ENCODE measurements around the gene MAGEF1. TPM values are rescaled to one million over a fixed set of nuclear protein-coding genes. Genes with fewer than 3 reads are reported as not detected.

The MAGEF1 gene
- total RNA-seq, 2 donors from 2014 or later: 7.4 to 7.8 TPM

DNA sequence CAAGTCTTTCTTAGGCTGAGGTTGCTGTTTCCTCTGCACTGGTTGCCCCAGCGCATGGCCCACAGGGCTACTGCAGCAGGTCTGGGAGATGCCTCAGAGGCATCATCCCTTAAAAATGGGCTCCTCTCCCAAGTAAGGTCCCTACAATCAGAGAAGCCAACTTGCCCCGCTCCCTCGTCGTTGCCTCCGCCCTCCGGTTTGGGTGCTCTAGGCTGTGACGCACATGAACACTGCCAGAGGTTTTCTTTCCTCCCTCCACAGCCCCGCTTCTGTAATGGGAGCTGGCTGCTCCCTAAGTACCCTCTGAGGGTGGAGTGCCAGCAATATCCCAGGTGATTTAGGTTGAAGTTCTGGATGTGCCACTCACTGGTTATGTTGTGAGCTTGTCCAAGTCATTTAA, 14.0 kb downstream of the MAGEF1 start:
- H3K4me3 Mint-ChIP-seq: no peak overlapping the region
- no peaks in the 10 kb centered on the region for H3K9me3 Mint-ChIP-seq
- no peak overlapping the region for H3K27ac Mint-ChIP-seq

DNA sequence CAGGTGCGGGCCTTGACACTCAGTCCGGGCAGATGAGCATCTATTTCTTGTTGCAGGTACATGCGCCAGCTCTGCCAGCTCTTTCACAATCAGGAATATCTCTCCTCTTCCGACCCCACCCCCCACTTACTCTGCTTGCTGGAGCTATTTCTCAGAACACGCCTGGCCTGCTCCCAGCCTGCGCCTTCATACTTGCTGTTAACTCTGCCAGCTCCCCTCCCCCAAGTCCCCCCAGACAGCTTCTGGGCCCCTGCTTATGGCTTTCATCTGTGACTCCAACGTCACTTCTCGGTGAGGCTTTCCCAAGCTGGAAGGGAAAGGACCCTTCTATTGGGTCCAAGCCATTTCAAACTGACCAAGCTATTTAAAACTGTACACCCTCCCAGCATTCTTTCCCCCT, 15.2 kb downstream of the MAGEF1 start:
- H3K27me3 Mint-ChIP-seq: peaks cover 7 to 10% of the 10 kb centered on the region in 2 donors

More for the DNA sequence above, 14.0 kb downstream of the MAGEF1 start:
- Mint-ChIP-seq H3K27me3 (peaks cover 7 to 10% of the 10 kb centered on the region in 2 donors), H3K36me3 (no peaks in the 10 kb centered on the region), H3K4me1 (ENCODE audit: low read depth in 2 of 2) (no peaks in the 10 kb centered on the region)
- ATAC-seq (no peak), DNase-seq (ENCODE audit: low spot score) (no peak)

DNA sequence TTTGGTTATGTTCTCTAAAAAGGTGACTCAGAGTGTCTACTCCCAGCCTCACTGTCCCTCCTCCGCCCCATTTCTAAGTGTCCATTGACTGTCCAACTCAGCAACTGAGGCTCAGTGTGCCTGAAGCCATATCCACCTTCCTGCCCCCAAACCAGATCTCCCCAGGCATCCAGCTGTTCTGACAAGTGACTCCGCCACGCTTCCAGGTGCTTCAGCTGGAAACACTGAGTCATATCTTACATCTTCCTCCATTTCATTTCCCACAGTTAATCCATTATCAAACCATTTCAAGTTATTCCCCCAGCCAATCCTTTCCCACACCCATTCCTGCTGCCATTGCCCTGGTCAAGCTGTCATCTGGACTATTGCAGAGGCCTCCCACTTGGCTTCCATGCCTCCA, 17.1 kb downstream of the MAGEF1 start:
- Mint-ChIP-seq H3K4me1 (ENCODE audit: low read depth in 2 of 2) (no peaks in the 10 kb centered on the region), H3K9me3 (no peaks in the 10 kb centered on the region), H3K4me3 (no peak overlapping the region), H3K36me3 (no peaks in the 10 kb centered on the region), H3K27me3 (peaks cover 7 to 12% of the 10 kb centered on the region in 2 donors), H3K27ac (no peak overlapping the region)
- DNase-seq (ENCODE audit: low spot score) (no peak), ATAC-seq (no peak)

More for the DNA sequence above, 15.2 kb downstream of the MAGEF1 start:
- no peak overlapping the region for H3K27ac Mint-ChIP-seq
- H3K4me1 Mint-ChIP-seq (ENCODE audit: low read depth in 2 of 2): no peaks in the 10 kb centered on the region
- H3K4me3 Mint-ChIP-seq: no peak overlapping the region
- DNase-seq (ENCODE audit: low spot score): no peak
- H3K36me3 Mint-ChIP-seq: no peaks in the 10 kb centered on the region
- no peak for ATAC-seq
- H3K9me3 Mint-ChIP-seq: no peaks in the 10 kb centered on the region

DNA sequence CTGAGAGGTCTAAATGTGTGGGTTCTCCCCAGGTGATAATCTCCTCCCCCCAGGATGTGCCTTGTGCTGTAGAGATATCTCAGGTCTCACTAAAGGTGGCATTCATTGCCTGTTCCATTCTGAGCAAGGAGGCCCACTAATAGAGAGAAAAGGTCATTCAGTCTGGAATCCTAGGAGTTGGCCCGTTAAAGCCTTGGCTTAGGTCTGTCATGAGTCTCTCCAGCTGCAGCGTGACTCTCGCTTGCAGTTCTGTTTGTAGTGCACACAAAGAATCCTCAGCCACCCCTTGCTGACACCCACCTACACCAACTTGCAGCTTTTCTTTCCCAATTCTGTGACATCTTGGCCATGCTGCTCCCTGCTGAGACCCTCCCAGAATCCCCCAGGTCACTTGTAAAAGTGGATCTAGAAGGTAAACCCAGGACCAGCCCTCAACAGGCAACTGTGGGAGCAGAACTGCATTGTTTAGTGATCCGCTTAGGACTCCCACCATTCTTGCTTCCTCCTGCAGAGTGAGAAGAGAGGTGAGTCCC, 17.7 kb downstream of the MAGEF1 start:
- no peaks in the 10 kb centered on the region for H3K4me1 Mint-ChIP-seq (ENCODE audit: low read depth in 2 of 2)

DNA sequence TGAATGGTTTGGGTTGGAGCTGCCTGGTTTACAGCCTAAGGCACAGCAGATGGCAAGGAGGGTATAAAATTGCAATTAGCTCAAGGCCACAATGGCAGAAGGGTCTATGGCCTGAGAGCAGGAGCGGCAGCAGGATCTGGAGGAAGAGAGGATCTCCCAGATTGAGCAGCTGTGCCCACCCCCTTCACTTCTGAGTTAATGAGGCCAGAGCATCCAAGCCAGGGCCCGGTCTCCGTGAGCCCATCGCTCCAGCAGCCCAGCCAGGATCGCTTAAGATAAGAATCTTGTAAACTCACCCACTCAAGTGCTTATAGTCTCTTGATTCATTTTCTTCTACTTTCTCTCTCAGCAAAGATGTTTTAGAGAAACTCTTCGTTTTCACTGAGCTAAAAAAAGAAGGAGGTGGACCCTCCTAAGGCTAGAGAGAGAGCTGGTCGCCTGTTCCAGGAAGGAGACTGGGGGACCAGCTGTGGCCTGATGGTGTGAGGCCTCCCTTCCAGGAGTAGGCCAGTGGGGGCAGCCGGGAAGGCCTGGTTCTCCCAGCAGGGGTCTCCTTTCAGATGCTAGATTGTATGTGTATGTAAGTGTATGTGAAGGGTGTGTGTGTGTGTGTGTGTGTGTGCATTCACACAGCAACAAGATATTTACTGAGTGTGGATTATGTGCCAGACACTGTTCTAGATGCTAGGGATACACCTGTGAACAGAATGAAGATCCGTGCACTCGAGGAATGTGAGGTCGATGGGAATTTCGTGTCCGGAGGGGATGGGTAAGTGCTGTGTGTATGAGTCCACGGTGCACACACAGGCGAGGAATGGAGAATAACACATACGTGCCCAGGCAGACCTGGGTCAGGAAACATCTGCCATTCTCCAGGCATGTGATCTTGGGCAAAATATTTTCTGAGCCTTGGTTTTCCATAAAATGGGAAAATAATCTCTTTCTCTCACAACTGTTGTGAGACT, 18.6 kb downstream of the MAGEF1 start:
- Mint-ChIP-seq H3K27ac (no peak overlapping the region), H3K4me1 (ENCODE audit: low read depth in 2 of 2) (no peaks in the 10 kb centered on the region), H3K36me3 (no peaks in the 10 kb centered on the region), H3K27me3 (peaks cover 7 to 12% of the 10 kb centered on the region in 2 donors), H3K4me3 (no peak overlapping the region), H3K9me3 (no peaks in the 10 kb centered on the region)
- no peak for DNase-seq (ENCODE audit: low spot score)
- no peak for ATAC-seq

More for the DNA sequence above, 17.7 kb downstream of the MAGEF1 start:
- no peaks in the 10 kb centered on the region for H3K36me3 Mint-ChIP-seq
- H3K9me3 Mint-ChIP-seq: no peaks in the 10 kb centered on the region
- H3K27ac Mint-ChIP-seq: no peak overlapping the region
- ATAC-seq: no peak
- no peak for DNase-seq (ENCODE audit: low spot score)
- peaks cover 7 to 12% of the 10 kb centered on the region in 2 donors for H3K27me3 Mint-ChIP-seq
- H3K4me3 Mint-ChIP-seq: no peak overlapping the region

DNA sequence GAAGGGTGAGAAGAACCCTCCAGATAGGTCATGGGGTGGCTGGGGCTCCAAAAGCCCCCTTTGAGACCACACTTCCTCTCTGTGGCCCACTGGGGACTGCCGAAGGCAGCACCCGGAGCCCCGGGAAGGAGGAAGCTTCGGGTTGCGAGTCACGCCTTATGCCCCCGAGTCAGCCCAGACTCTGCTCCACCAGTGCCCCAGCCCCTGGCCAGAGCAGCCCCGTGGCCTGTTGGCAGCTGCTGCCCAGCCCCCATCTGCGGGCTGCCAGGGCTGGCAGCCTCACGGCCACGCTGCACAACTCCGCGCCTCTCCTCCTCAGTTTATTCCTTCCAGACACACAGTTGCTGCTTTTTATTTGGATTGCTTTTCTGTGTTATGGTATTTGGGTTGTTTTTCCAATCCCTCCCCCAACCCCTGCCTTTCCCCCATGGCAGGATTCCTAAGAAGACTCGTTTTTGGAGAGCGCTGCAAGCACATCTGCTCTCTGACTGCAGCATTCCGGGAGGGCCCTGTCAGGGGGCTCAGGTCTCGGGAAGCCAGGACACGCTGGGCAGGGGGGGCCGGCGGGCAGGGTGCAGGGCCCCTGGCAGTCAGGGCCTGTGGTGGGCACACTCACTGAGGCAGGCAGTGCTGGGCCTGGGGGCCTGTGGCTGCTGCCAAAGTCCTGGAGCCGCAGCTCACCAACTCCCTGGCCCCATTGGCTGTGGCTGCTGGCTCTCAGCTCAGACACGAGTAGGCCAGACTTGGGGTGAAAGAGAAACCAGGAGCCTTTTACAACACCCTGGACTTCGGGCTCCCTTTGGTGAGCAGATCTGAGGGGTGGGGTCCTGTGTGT, 20.2 kb downstream of the MAGEF1 start:
- DNase-seq (ENCODE audit: low spot score) (no peak), ATAC-seq (no peak)
- H3K4me1 Mint-ChIP-seq (ENCODE audit: low read depth in 2 of 2): peaks cover 0 to 6% of the 10 kb centered on the region in 2 donors
- H3K4me3 Mint-ChIP-seq: no peak overlapping the region
- H3K27ac Mint-ChIP-seq: no peak overlapping the region
- H3K36me3 Mint-ChIP-seq: no peaks in the 10 kb centered on the region
- no peaks in the 10 kb centered on the region for H3K9me3 Mint-ChIP-seq
- H3K27me3 Mint-ChIP-seq: peaks cover 7 to 9% of the 10 kb centered on the region in 2 donors

DNA sequence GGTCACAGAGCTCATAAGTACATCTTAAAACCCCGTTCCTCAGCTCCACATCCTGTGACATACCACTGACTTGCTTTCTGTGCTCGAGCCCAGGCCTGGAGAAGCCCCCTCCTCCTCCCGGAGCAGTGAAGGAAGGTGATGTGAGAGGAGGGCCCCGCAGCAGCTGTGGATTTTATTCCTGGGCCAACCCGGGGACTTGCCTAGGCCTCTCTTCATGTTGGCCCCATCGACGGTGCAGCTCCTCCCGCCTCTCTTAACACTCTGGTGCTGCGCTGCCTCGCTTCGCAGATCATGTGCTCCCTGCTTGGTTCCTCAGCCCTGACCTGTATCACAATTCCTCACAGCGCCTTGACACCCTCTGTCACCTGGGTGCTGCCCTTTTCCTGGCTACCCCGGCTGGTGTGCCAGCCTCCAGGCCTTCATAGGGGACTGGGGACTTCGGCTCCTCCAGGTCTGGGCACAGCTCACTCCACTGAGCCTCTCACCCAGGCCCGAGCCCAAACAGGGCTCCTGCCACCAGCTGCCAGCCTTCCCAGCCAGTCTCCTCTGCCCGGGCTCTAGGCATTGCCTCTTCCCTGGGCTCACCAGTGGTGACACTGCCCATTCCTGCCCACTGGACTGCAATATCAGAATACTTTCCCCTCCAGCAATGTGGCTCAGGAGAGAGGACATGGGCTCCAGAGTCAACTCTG, 21.5 kb downstream of the MAGEF1 start:
- Mint-ChIP-seq H3K9me3 (no peaks in the 10 kb centered on the region), H3K4me1 (ENCODE audit: low read depth in 2 of 2) (peaks cover 0 to 6% of the 10 kb centered on the region in 2 donors), H3K36me3 (no peaks in the 10 kb centered on the region), H3K27ac (no peak overlapping the region), H3K4me3 (no peak overlapping the region), H3K27me3 (peaks cover 7 to 12% of the 10 kb centered on the region in 2 donors)
- no peak for DNase-seq (ENCODE audit: low spot score)
- peak in 1 of 2 donors; percentile 22 for ATAC-seq

DNA sequence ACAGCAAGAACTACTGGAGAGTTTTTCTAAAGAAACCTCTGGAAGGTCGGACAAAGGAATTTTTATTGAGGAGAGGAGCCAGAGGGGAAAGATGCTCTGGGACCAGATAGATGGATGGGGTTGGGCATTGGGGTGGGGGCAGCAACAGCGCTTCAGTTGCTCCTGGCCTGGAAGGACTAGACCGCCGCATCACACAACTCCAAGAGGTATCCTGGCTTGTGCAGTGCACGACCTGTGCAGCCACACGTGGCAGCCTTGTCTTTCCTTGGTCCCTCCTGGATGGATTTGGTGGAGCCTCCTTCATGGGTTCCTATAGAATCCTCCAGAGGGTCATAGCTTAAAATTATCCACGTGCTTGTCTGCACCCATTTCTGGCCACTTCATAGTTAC, 23.0 kb downstream of the MAGEF1 start:
- Mint-ChIP-seq H3K4me3 (no peak overlapping the region), H3K9me3 (no peaks in the 10 kb centered on the region), H3K36me3 (no peaks in the 10 kb centered on the region), H3K4me1 (ENCODE audit: low read depth in 2 of 2) (peaks cover 0 to 6% of the 10 kb centered on the region in 2 donors), H3K27me3 (peaks cover 0 to 7% of the 10 kb centered on the region in 2 donors), H3K27ac (no peak overlapping the region)
- ATAC-seq: no peak
- DNase-seq (ENCODE audit: low spot score): no peak

DNA sequence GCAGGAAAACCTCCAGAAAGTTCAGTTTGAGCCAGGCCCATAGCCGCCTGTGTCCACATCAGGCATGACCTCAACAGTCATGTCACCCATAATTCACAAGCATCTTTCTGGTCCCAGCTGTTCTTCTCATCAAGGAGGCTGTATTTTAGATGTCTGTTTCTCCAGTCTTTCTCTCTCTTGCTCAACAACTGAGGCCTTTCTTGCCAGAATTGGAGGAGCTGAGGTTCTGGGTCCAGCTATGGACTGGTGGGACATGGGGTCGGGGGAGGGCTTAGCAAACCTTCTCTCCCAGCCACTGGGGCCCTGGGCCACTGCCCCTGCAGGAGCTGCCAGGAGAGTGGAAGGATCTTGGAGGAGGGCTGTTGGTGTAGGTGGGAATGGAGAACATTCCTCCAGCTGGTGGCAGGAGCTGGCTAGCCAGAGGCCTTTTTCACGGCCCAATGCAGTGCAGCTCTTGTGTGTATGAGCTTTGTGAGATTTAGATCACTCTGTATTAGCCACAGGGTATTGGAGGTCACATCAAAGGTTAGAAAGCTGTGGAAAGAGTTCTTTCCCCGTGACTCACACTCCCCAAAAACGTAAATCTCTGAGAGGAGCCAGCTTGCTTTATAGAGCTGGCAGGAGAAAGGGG, 23.5 kb downstream of the MAGEF1 start:
- ATAC-seq (no peak), DNase-seq (ENCODE audit: low spot score) (no peak)
- H3K9me3 Mint-ChIP-seq: no peaks in the 10 kb centered on the region
- H3K4me3 Mint-ChIP-seq: no peak overlapping the region
- no peaks in the 10 kb centered on the region for H3K36me3 Mint-ChIP-seq
- peaks cover 0 to 6% of the 10 kb centered on the region in 2 donors for H3K4me1 Mint-ChIP-seq (ENCODE audit: low read depth in 2 of 2)
- H3K27me3 Mint-ChIP-seq: peaks cover 0 to 7% of the 10 kb centered on the region in 2 donors
- H3K27ac Mint-ChIP-seq: no peak overlapping the region

DNA sequence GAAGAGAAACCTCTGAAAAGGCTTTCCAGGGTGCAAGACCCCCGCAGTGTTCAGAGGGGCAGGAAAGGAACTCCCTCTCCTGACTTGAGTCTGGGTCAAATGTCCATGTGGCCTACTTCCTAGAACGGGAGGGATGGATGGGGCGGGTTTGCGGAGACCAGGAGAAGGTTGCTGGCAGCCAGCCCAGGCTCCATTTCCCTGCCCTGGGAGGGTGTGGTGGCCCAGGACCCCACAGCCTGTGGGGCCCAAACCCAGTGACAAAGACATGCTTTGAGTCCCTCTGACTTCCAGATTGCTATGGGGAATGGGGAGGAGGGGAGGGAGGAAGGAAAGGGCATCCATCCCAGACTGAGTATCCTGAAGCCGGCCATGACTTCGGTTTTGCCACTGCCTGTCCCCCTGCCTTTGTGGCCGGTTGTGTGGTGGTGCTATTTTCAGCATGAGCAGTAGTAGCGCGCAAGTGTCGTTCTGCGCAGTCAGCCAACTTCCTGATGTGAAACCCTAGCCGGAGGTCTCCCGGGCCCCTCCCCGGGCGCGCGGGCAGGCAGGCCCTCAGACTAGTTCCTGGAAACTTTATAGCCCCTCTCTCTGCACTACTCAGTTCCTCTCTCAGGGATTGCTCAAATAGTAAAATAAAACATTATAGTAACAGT, 24.4 kb downstream of the MAGEF1 start:
- Mint-ChIP-seq H3K36me3 (no peaks in the 10 kb centered on the region), H3K4me3 (no peak overlapping the region), H3K27ac (no peak overlapping the region), H3K9me3 (no peaks in the 10 kb centered on the region), H3K27me3 (peaks cover 0 to 7% of the 10 kb centered on the region in 2 donors), H3K4me1 (ENCODE audit: low read depth in 2 of 2) (peaks cover 0 to 6% of the 10 kb centered on the region in 2 donors)
- ATAC-seq (peak in 1 of 2 donors; percentile 52), DNase-seq (ENCODE audit: low spot score) (no peak)

DNA sequence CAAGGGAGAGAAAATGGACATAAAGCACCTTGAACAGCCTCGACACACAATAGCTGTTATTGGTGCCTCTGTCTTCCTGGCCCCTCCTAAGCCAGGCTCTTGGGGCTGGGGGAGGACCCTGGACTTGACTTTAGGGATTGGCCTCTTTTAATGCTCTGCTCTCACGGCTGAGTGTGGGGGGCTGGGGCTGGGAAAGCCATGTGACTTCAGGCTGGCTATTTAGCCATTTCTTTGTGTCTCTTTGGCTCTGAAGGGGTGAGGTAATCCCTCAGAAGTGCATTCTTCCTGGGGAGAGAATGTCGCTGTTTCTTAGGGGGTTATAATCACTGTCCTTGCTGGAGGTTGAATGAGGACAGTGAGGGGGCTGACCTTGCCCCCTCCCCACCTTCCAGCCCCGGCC, 26.2 kb downstream of the MAGEF1 start:
- no peaks in the 10 kb centered on the region for H3K36me3 Mint-ChIP-seq
- peaks cover 0 to 5% of the 10 kb centered on the region in 2 donors for H3K27me3 Mint-ChIP-seq
- no peaks in the 10 kb centered on the region for H3K9me3 Mint-ChIP-seq
- no peak overlapping the region for H3K27ac Mint-ChIP-seq
- ATAC-seq: no peak
- peaks cover 0 to 6% of the 10 kb centered on the region in 2 donors for H3K4me1 Mint-ChIP-seq (ENCODE audit: low read depth in 2 of 2)
- no peak overlapping the region for H3K4me3 Mint-ChIP-seq
- DNase-seq (ENCODE audit: low spot score): no peak

DNA sequence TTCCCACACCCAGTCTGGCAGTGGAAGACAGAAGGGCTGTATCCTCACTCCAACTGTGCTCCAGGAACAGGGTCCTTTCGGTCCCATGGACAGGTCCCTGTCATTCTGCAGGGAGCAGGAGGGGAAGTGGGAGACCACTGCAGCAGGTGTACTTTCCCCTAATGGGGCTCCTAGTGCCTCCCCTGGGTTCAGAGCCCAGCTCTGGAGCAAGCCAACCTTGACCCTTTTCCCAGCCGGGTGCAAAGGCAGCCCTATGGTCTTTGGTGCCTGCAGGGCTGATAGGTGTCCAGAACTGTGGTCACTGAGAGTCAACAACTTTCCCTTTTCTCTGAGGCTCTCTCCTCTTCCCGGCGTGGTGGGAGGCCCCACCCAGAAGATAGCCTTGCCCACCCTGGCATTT, 26.8 kb downstream of the MAGEF1 start:
- peaks cover 0 to 6% of the 10 kb centered on the region in 2 donors for H3K4me1 Mint-ChIP-seq (ENCODE audit: low read depth in 2 of 2)
- H3K4me3 Mint-ChIP-seq: no peak overlapping the region
- H3K27ac Mint-ChIP-seq: no peak overlapping the region
- peaks cover 0 to 5% of the 10 kb centered on the region in 2 donors for H3K27me3 Mint-ChIP-seq
- H3K9me3 Mint-ChIP-seq: no peaks in the 10 kb centered on the region
- ATAC-seq (no peak), DNase-seq (ENCODE audit: low spot score) (no peak)
- H3K36me3 Mint-ChIP-seq: no peaks in the 10 kb centered on the region

Data from natural killer cell treated with Interleukin-12 subunit alpha and Interleukin-12 subunit beta and Interleukin-15 and Interleukin-18, amount 100 ng/mL, for 72 hours (primary cell).